H9 (cell line): ENCODE results near the gene CPSF2. TPM values are rescaled to one million over a fixed set of nuclear protein-coding genes. Genes with fewer than 3 reads are reported as not detected.
A peak's percentile ranks its signal among the peaks of the same experiment; 100 is the strongest.

ENCODE experiments used
- DNase-seq: peaks from one replicate; pipeline ENCODE4 v3.0.0-alpha.2; 2017
- H2AFZ ChIP-seq: one replicate; pipeline ENCODE4 v1.6.1; 2013; ENCODE audit warnings: mild to moderate bottlenecking, low read length, control low read depth, moderate library complexity
- H2AK5ac ChIP-seq: 2 replicates; pipeline ENCODE4 v1.6.1; 2013; ENCODE audit warnings: low read length, control low read depth, mixed read lengths; ENCODE audit not compliant: insufficient read length
- H2BK120ac ChIP-seq: one replicate; pipeline ENCODE4 v1.6.1; 2013; ENCODE audit warnings: low read depth, mild to moderate bottlenecking, low read length, control low read depth, inconsistent platforms; ENCODE audit not compliant: poor library complexity, severe bottlenecking
- H2BK12ac ChIP-seq: 2 replicates; pipeline ENCODE4 v1.6.1; 2013; ENCODE audit warnings: low read length, control low read depth, mixed read lengths, low read depth; ENCODE audit not compliant: insufficient read length
- H2BK15ac ChIP-seq: 2 replicates; pipeline ENCODE4 v1.6.1; 2013; ENCODE audit warnings: low read depth, low read length, control low read depth
- H2BK20ac ChIP-seq: one replicate; pipeline ENCODE4 v1.6.1; 2013; ENCODE audit warnings: low read depth, mild to moderate bottlenecking, low read length, control low read depth, inconsistent platforms; ENCODE audit not compliant: poor library complexity, severe bottlenecking
- H2BK5ac ChIP-seq: 2 replicates; pipeline ENCODE4 v1.6.1; 2013; ENCODE audit warnings: low read length, control low read depth, mixed read lengths; ENCODE audit not compliant: insufficient read length
- H3K14ac ChIP-seq: 2 replicates; pipeline ENCODE4 v1.6.1; 2013; ENCODE audit warnings: low read length, control low read depth; ENCODE audit not compliant: insufficient read depth
- H3K18ac ChIP-seq: 2 replicates; pipeline ENCODE4 v1.6.1; 2013; ENCODE audit warnings: low read depth, mild to moderate bottlenecking, mixed read lengths, low read length, control low read depth; ENCODE audit not compliant: insufficient read length
- H3K23ac ChIP-seq: 2 replicates; pipeline ENCODE4 v1.6.1; 2013; ENCODE audit warnings: low read length, control low read depth, mixed read lengths, low read depth; ENCODE audit not compliant: insufficient read length
- H3K23me2 ChIP-seq: 2 replicates; pipeline ENCODE4 v1.6.1; 2013; ENCODE audit warnings: low read depth, mild to moderate bottlenecking, mixed read lengths, low read length, control low read depth; ENCODE audit not compliant: insufficient read length, poor library complexity, severe bottlenecking
- H3K27ac ChIP-seq: 2 replicates; pipeline ENCODE4 v1.5.1; 2013; ENCODE audit warnings: low read length, control low read depth, mixed read lengths, low read depth; ENCODE audit not compliant: insufficient read length
- H3K27me3 ChIP-seq: 2 replicates; pipeline ENCODE4 v1.6.1; 2013; ENCODE audit warnings: low read length, control low read depth, inconsistent platforms; ENCODE audit not compliant: insufficient read depth
- H3K4ac ChIP-seq: 2 replicates; pipeline ENCODE4 v1.6.1; 2013; ENCODE audit warnings: low read depth, mild to moderate bottlenecking, control low read depth, inconsistent platforms, low read length, moderate library complexity
- H3K4me1 ChIP-seq: 2 replicates; pipeline ENCODE4 v1.6.1; 2013; ENCODE audit warnings: low read length, control low read depth, inconsistent platforms; ENCODE audit not compliant: insufficient read depth
- H3K4me2 ChIP-seq: 2 replicates; pipeline ENCODE4 v1.6.1; 2013; ENCODE audit warnings: low read length, control low read depth, mixed read lengths; ENCODE audit not compliant: insufficient read length, insufficient read depth
- H3K56ac ChIP-seq: 2 replicates; pipeline ENCODE4 v1.6.1; 2013; ENCODE audit warnings: low read depth, mild to moderate bottlenecking, mixed read lengths, low read length, control low read depth; ENCODE audit not compliant: insufficient read length
- H3K79me1 ChIP-seq: 2 replicates; pipeline ENCODE4 v1.6.1; 2013; ENCODE audit warnings: low read depth, mild to moderate bottlenecking, moderate library complexity, low read length, control low read depth, inconsistent platforms; ENCODE audit not compliant: insufficient read depth, poor library complexity, severe bottlenecking
- H3K79me2 ChIP-seq: 2 replicates; pipeline ENCODE4 v1.6.1; 2013; ENCODE audit warnings: low read length, control low read depth, inconsistent platforms; ENCODE audit not compliant: insufficient read depth
- H3K9ac ChIP-seq: 2 replicates; pipeline ENCODE4 v1.6.1; 2013; ENCODE audit warnings: low read length, control low read depth, mixed read lengths; ENCODE audit not compliant: insufficient read length; ENCODE audit errors: extremely low read depth
- H3K9me3 ChIP-seq: one replicate; pipeline ENCODE4 v1.6.1; 2013; ENCODE audit warnings: low read depth, low read length, inconsistent platforms; ENCODE audit not compliant: control insufficient read depth
- H3T11ph ChIP-seq: one replicate; pipeline ENCODE4 v1.6.1; 2013; ENCODE audit warnings: mild to moderate bottlenecking, low read length, control low read depth, inconsistent platforms
- H4K20me1 ChIP-seq: one replicate; pipeline ENCODE4 v1.6.1; 2013; ENCODE audit not compliant: control insufficient read depth, insufficient read length, insufficient read depth
- H4K5ac ChIP-seq: 2 replicates; pipeline ENCODE4 v1.6.1; 2013; ENCODE audit warnings: low read depth, mild to moderate bottlenecking, mixed read lengths, low read length, control low read depth; ENCODE audit not compliant: insufficient read length
- H4K8ac ChIP-seq: replicated peaks from 2 replicates; pipeline ENCODE4 v1.6.1; 2013; ENCODE audit warnings: low read length, control low read depth, mixed read lengths, low read depth; ENCODE audit not compliant: insufficient read length
- H4K91ac ChIP-seq: 2 replicates; pipeline ENCODE4 v1.6.1; 2013; ENCODE audit warnings: low read depth, mild to moderate bottlenecking, moderate library complexity, mixed read lengths, low read length, control low read depth; ENCODE audit not compliant: insufficient read length
- H3K27ac Mint-ChIP-seq, 3 experiments: 2 replicates in 2 of 3; 3 replicates in 1 of 3; pipeline ENCODE4 v1.8.0; 2020 to 2021; ENCODE audit warnings: mixed read lengths in 3 of 3, mild to moderate bottlenecking in 1 of 3, moderate library complexity in 1 of 3
- H3K27me3 Mint-ChIP-seq: 2 replicates; pipeline ENCODE4 v1.8.0; 2021; ENCODE audit warnings: low read depth, mild to moderate bottlenecking, moderate library complexity, mixed read lengths
- H3K36me3 Mint-ChIP-seq, 3 experiments: 2 replicates in 2 of 3; 3 replicates in 1 of 3; pipeline ENCODE4 v1.8.0; 2020 to 2021; ENCODE audit warnings: low read depth in 3 of 3, mixed read lengths in 3 of 3; ENCODE audit not compliant: insufficient read depth in 1 of 3
- H3K4me1 Mint-ChIP-seq, 2 experiments: 2 replicates each; pipeline ENCODE4 v1.8.0; 2020; ENCODE audit warnings: mixed read lengths in 2 of 2
- H3K4me3 Mint-ChIP-seq, 2 experiments: 2 replicates in 1 of 2; 3 replicates in 1 of 2; pipeline ENCODE4 v1.8.0; 2020 to 2021; ENCODE audit warnings: mild to moderate bottlenecking in 2 of 2, mixed read lengths in 2 of 2, moderate library complexity in 1 of 2
- H3K9me3 Mint-ChIP-seq, 2 experiments: 2 replicates in 1 of 2; 3 replicates in 1 of 2; pipeline ENCODE4 v1.8.0; 2020; ENCODE audit warnings: mild to moderate bottlenecking in 2 of 2, mixed read lengths in 2 of 2, moderate library complexity in 1 of 2
- WGBS: extraction: QIAGEN DNeasy Blood & Tissue Kit; methylation state at CpG from one replicate; pipeline ENCODE4 v1.1.7; 2013; ENCODE audit warnings: missing lambda C conversion rate, low lambda C conversion rate, mixed read lengths; ENCODE audit not compliant: insufficient read length; ENCODE audit errors: extremely low coverage; 5-methylcytosine and 5-hydroxymethylcytosine counted together
- total RNA-seq: library from RNA; stranded (reverse); gene quantifications from 2 replicates; pipeline ENCODE4 v1.2.1, GENCODE V29; 2021
- TF ChIP-seq, protein P1 (sequence below): fragments of 200-600 bp; sonication (generic); conservative IDR thresholded peaks from 3 replicates; pipeline ENCODE4 v1.8.0; 2021; ENCODE audit warnings: antibody characterized with exemption, mild to moderate bottlenecking

The CPSF2 gene
- total RNA-seq, 1 experiment from 2014 or later, result 108 TPM

DNA sequence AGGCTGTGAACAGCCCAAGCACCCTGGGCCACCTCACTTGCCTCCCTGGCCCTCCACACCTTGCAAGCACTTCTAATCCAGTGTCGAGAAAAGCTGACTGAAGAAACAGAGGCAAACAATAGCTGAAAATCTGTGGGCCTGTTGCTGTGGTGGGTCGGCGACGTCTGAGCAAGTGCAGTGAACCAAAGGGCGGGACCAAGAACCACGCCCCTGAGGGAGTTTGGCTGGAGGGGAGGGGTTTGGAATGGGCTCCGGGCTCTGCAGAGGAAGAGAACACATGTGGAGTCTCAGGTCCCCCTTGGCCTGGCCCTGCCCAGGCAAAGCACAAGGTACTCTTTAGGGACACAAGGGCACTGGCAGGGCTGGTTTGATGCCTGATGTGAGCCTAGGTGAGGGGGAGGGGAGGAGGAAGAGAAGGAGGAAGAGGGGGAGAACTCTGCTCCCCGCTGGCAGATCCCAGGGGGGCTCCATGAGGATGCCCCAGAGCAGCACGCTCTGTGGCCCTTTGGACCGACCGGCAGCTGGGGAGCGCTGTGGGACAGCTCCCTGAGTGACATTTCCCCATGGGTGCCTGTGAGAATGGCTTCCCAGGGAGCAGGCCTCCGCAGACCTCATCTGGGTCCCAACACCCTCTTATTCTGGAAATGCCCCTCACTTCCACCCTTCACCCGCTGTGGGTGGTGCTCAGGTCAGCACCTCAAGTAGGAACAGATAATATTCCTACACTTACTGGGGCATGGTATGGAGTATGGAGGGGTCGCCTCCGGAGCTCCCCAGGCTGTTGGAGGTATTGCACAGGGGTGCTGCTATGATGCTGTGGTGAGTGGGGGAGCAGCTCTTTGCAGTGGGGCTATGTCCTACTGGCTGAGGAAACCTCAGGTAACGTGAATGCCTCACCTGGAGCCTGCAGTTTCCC, 85.5 kb downstream of the CPSF2 start:
- no peaks in the 10 kb centered on the region for H3K36me3 Mint-ChIP-seq

More for the DNA sequence above, 85.5 kb downstream of the CPSF2 start:
- Histone ChIP-seq H2BK15ac (no peak overlapping the region), H3K14ac (peak overlapping the region; percentile 20), H3K23me2 (no peaks in the 10 kb centered on the region), H2BK20ac (no peak overlapping the region), H2AK5ac (no peak overlapping the region), H4K5ac (no peak overlapping the region), H3K4ac (no peak overlapping the region), H3T11ph (no peak overlapping the region), H3K56ac (no peak overlapping the region), H3K4me1 (peaks cover 1% of the 10 kb centered on the region; the same call in 1 of the 2 replicates), H3K27me3 (no peaks in the 10 kb centered on the region; the same call in 1 of the 2 replicates), H2BK5ac (no peak overlapping the region), H3K4me2 (no peak overlapping the region), H2BK120ac (no peak overlapping the region), H3K79me2 (no peaks in the 10 kb centered on the region), H3K9me3 (no peaks in the 10 kb centered on the region), H3K9ac (no peak overlapping the region), H4K8ac (no peak overlapping the region), H4K91ac (no peak overlapping the region), H4K20me1 (no peaks in the 10 kb centered on the region), H3K27ac (no peak overlapping the region), H3K79me1 (no peaks in the 10 kb centered on the region), H3K23ac (no peak overlapping the region), H3K18ac (no peak overlapping the region), H2AFZ (no peak overlapping the region), H2BK12ac (no peak overlapping the region)
- H3K27ac Mint-ChIP-seq, result 0 out of 7 replicates have a peak overlapping the region, but pooled peaks of 2 of the 3 experiments have one; percentile 38 to 75
- H3K4me1 Mint-ChIP-seq, result peaks cover 8 to 10% of the 10 kb centered on the region in 2 experiments
- DNase-seq, result peak; percentile 80
- TF ChIP-seq, protein P1, sequence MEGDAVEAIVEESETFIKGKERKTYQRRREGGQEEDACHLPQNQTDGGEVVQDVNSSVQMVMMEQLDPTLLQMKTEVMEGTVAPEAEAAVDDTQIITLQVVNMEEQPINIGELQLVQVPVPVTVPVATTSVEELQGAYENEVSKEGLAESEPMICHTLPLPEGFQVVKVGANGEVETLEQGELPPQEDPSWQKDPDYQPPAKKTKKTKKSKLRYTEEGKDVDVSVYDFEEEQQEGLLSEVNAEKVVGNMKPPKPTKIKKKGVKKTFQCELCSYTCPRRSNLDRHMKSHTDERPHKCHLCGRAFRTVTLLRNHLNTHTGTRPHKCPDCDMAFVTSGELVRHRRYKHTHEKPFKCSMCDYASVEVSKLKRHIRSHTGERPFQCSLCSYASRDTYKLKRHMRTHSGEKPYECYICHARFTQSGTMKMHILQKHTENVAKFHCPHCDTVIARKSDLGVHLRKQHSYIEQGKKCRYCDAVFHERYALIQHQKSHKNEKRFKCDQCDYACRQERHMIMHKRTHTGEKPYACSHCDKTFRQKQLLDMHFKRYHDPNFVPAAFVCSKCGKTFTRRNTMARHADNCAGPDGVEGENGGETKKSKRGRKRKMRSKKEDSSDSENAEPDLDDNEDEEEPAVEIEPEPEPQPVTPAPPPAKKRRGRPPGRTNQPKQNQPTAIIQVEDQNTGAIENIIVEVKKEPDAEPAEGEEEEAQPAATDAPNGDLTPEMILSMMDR, result 0 out of 3 replicates have a peak, but pooled peaks have one; percentile 24
- H3K9me3 Mint-ChIP-seq, result peaks cover 5 to 7% of the 10 kb centered on the region in 2 experiments; a peak in 4 of 5 replicates
- H3K27me3 Mint-ChIP-seq, result peaks cover 21% of the 10 kb centered on the region
- no peak overlapping the region for H3K4me3 Mint-ChIP-seq
- WGBS, result no CpG with 5 or more reads among the region's 17 CpGs
